Retinal pigment epithelial cell (primary cell): Measurements from ENCODE around the gene SSTR5.

ENCODE experiments used
- DNase-seq: peaks from one replicate; pipeline ENCODE4 v3.0.0-alpha.2; 2010; ENCODE audit warnings: low read depth
- H3K4me3 ChIP-seq: 2 replicates; pipeline ENCODE4 v1.5.1; 2011; ENCODE audit warnings: mild to moderate bottlenecking, low read length, control low read depth, moderate library complexity
- CTCF ChIP-seq: conservative IDR thresholded peaks from 2 replicates; pipeline ENCODE4 v1.5.1; 2011; ENCODE audit warnings: low read depth, low read length, control low read depth, inconsistent platforms

Gene SSTR5

GRCh38 chr16:1126586-1126985 is 54.0 kb downstream of the SSTR5 start:
- no peak for DNase-seq
- H3K4me3 ChIP-seq, result no peak overlapping the region
- TF ChIP-seq CTCF, result no peak

GRCh38 chr16:1127101-1127500 is 54.6 kb downstream of the SSTR5 start:
- TF ChIP-seq CTCF, result no peak
- no peak for DNase-seq

GRCh38 chr16:1127971-1128715 is 55.6 kb downstream of the SSTR5 start:
- H3K4me3 ChIP-seq, result no peak overlapping the region
- no peak for TF ChIP-seq CTCF
- DNase-seq, result no peak

More at GRCh38 chr16:1127101-1127500, 54.6 kb downstream of the SSTR5 start:
- H3K4me3 ChIP-seq, result no peak overlapping the region

- DNase-seq, result no peak
- H3K4me3 ChIP-seq, result no peak overlapping the region
- no peak for TF ChIP-seq CTCF
These were observed 56.8 kb downstream of the SSTR5 start for GRCh38 chr16:1129106-1129960.

- DNase-seq, result no peak
- no peak overlapping the region for H3K4me3 ChIP-seq
- TF ChIP-seq CTCF, result no peak
These were observed 57.8 kb downstream of the SSTR5 start for GRCh38 chr16:1130382-1130781.
